GM18499 (cell line): ENCODE measurements around the gene NCOA5.

ENCODE experiments used
- ATAC-seq: cut with Tn5 transposase; IDR thresholded peaks from one replicate; pipeline ENCODE4 v1.9.1; 2021; ENCODE audit warnings: moderate number of reproducible peaks; ENCODE audit not compliant: insufficient read depth, unreplicated experiment

NCOA5 gene

GRCh38 chr20:46089417-46090388, at the start of gene NCOA5:
TSS of gene NCOA5 (minus strand) at chr20:46089962. CDS start at chr20:46079424, 10,538 bp downstream.
- peak; percentile 40 for ATAC-seq

- ATAC-seq, result no peak
Observed at GRCh38 chr20:46139266-46139889, 49.6 kb upstream of the NCOA5 start.

- ATAC-seq, result no peak
Observed at GRCh38 chr20:46137816-46138215, 48.1 kb upstream of the NCOA5 start.

- no peak for ATAC-seq
Observed at GRCh38 chr20:46135856-46136633, 46.3 kb upstream of the NCOA5 start.

- ATAC-seq, result no peak
Observed at GRCh38 chr20:46134716-46135115, 45.0 kb upstream of the NCOA5 start.

GRCh38 chr20:46133886-46134654, 44.3 kb upstream of the NCOA5 start:
- no peak for ATAC-seq

- no peak for ATAC-seq
Observed at GRCh38 chr20:46132705-46133120, 43.0 kb upstream of the NCOA5 start.

GRCh38 chr20:46131396-46131795, 41.6 kb upstream of the NCOA5 start:
- ATAC-seq, result no peak

GRCh38 chr20:46130534-46130933, 40.8 kb upstream of the NCOA5 start:
- ATAC-seq, result no peak

GRCh38 chr20:46129955-46130481, 40.3 kb upstream of the NCOA5 start:
- ATAC-seq, result no peak

GRCh38 chr20:46128310-46129151, 38.8 kb upstream of the NCOA5 start:
- ATAC-seq, result no peak

- no peak for ATAC-seq
Observed at GRCh38 chr20:46127396-46128010, 37.7 kb upstream of the NCOA5 start.

GRCh38 chr20:46126440-46127056, 36.8 kb upstream of the NCOA5 start:
- no peak for ATAC-seq

- no peak for ATAC-seq
Observed at GRCh38 chr20:46123482-46124245, 33.9 kb upstream of the NCOA5 start.

- no peak for ATAC-seq
Observed at GRCh38 chr20:46122516-46123481, 33.0 kb upstream of the NCOA5 start.

- no peak for ATAC-seq
Observed at GRCh38 chr20:46122071-46122470, 32.3 kb upstream of the NCOA5 start.
